Skeletal muscle tissue (tissue), 4 donors: ENCODE data around the gene ALG11. TPM values are rescaled to one million over a fixed set of nuclear protein-coding genes. Genes with fewer than 3 reads are reported as not detected.
A peak's percentile ranks its signal among the peaks of the same experiment; 100 is the strongest.
"Not testable (repeated sequence)": the region's sequence is repeated elsewhere in the genome, so short reads cannot be mapped to it uniquely, and the experiment has no call there.

ENCODE experiments used
- H3K27ac ChIP-seq: one replicate; pipeline ENCODE4 v1.7.0; 2013; ENCODE audit warnings: mild to moderate bottlenecking, low read depth, low read length, inconsistent platforms
- H3K27me3 ChIP-seq, 3 donors: one replicate each; pipeline ENCODE4 v1.7.0; 2013; ENCODE audit warnings: low read length in 3 of 3; ENCODE audit not compliant: control insufficient read depth in 3 of 3, insufficient read depth in 3 of 3
- H3K36me3 ChIP-seq, 3 donors: one replicate each; pipeline ENCODE4 v1.7.0; 2013; ENCODE audit warnings: low read length in 3 of 3; ENCODE audit not compliant: control insufficient read depth in 3 of 3, insufficient read depth in 3 of 3
- H3K4me1 ChIP-seq, 3 donors: one replicate each; pipeline ENCODE4 v1.7.0; 2013; ENCODE audit warnings: low read length in 3 of 3, mild to moderate bottlenecking in 3 of 3; ENCODE audit not compliant: control insufficient read depth in 3 of 3, insufficient read depth in 3 of 3
- H3K4me3 ChIP-seq, 3 donors: one replicate each; pipeline ENCODE4 v1.7.0; 2013; ENCODE audit warnings: low read length in 3 of 3
- H3K9ac ChIP-seq, 3 donors: one replicate each; pipeline ENCODE4 v1.7.0; 2013; ENCODE audit warnings: low read length in 3 of 3, mild to moderate bottlenecking in 3 of 3, moderate library complexity in 2 of 3, low read depth in 1 of 3
- H3K9me3 ChIP-seq, 3 donors: one replicate each; pipeline ENCODE4 v1.7.0; 2013; ENCODE audit warnings: low read length in 3 of 3; ENCODE audit not compliant: control insufficient read depth in 3 of 3
- total RNA-seq: library from RNA; depleted of rRNA; stranded (reverse); fragments of >200 nt; gene quantifications from one replicate; pipeline ENCODE4 v1.2.3, GENCODE V29; 2014
- donor health status: Osteomylitis.

The ALG11 gene
- total RNA-seq, 1 donor from 2014 or later: 25.1 TPM

DNA sequence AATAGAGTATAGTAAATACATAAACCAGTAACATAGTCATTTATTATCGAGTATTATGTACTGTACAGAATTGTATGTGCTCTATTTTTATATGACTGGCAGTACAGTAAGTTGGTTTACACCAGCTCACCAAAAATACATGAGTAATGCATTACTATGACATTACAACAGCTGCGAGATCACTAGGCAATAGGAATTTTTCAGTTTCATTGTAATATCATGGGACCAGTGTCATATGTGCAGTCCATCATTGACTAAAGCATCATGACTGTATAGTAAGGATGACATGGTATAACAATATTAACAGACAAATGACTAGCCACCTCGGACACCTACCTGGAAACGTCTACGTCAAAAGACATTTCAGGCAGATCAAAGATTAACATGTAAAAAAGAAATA lies 34.6 kb upstream of the ALG11 start:
- Histone ChIP-seq H3K9ac (no peak overlapping the region), H3K27me3 (no peaks in the 10 kb centered on the region), H3K4me3 (no peak overlapping the region), H3K9me3 (no peaks in the 10 kb centered on the region), H3K4me1 (no peaks in the 10 kb centered on the region), H3K36me3 (peaks cover 0 to 9% (median 0%) of the 10 kb centered on the region in 3 donors), H3K27ac (no peak overlapping the region)

DNA sequence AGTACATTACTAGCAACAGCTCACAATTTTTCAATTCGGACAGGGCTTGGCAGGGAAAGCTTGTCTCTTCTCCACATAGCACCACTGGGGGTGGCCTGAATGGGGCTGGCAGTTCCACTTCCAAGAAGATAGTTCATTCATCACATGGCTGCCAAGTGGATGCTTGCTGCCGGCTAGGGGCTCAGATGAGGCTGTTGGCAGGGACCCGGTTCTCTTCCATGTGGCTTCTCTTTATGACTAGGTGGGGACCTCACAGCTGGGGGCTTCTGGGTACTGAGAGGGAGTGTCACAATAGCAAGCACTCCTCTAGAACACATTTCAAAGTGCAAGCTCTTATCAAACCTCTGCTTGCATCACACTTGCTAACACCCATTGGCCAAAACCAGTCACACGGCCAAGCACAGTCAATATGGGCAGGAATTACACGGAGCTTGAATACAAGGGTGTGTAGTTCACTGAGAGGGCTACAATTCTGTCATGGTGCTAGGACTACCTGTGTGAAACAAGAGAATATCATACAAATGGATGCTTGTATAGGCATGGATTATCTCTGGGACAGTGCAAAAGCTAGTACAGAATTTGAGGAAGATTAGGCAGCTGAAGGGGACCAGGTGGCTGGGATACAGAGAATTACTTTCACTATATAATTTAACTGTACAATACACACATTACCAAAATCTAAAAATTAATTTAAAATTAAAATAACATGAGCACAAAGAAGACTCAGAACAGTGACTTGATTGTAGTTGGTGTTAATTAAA lies 33.2 kb upstream of the ALG11 start:
- Histone ChIP-seq H3K27me3 (no peaks in the 10 kb centered on the region), H3K9me3 (no peaks in the 10 kb centered on the region), H3K4me1 (no peaks in the 10 kb centered on the region), H3K9ac (no peak overlapping the region), H3K27ac (no peak overlapping the region), H3K36me3 (peaks cover 0 to 7% (median 0%) of the 10 kb centered on the region in 3 donors), H3K4me3 (no peak overlapping the region)

DNA sequence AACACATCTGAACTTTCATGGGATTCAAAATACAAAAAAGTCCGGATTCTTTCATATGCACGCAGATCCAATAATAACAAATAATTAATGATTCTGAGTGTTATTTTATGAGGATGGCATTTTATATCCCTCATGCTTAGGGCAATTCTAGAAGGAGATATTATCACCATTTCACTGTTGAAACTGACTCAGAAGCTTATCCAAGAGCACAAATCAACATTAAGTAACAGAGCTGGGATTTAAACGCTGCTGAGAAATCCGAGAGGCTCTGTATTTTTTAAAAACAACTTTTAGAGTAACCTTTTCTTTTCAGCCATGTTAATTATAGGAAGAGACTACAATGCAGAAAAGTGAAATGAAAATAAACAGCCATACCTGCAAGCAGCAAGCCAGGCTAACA lies 31.3 kb upstream of the ALG11 start:
- Histone ChIP-seq H3K9ac (no peak overlapping the region), H3K36me3 (no peaks in the 10 kb centered on the region), H3K9me3 (no peaks in the 10 kb centered on the region), H3K4me1 (no peaks in the 10 kb centered on the region), H3K27me3 (no peaks in the 10 kb centered on the region), H3K4me3 (no peak overlapping the region), H3K27ac (no peak overlapping the region)

DNA sequence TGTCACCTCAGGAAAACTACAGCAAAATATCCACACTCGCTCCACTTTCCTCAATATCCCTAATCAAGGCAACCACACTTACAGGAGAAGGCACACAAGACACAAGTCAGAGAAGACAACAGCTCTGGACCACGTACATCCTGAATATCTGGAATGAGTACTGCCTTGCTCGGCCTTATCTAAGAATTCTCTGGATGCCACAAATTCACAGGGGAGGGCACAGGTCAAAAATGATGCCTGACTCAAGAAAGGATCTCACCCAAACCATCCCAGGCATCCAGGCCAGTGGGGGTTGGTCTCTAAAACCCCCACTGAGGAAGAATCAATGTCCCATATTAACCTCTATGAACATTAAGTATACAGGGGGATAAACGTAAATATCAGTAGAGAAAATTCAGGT lies 30.8 kb upstream of the ALG11 start:
- no peaks in the 10 kb centered on the region for H3K36me3 ChIP-seq
- no peak overlapping the region for H3K9ac ChIP-seq
- no peaks in the 10 kb centered on the region for H3K9me3 ChIP-seq
- H3K4me3 ChIP-seq: no peak overlapping the region
- H3K4me1 ChIP-seq: no peaks in the 10 kb centered on the region
- H3K27me3 ChIP-seq: no peaks in the 10 kb centered on the region
- no peak overlapping the region for H3K27ac ChIP-seq

DNA sequence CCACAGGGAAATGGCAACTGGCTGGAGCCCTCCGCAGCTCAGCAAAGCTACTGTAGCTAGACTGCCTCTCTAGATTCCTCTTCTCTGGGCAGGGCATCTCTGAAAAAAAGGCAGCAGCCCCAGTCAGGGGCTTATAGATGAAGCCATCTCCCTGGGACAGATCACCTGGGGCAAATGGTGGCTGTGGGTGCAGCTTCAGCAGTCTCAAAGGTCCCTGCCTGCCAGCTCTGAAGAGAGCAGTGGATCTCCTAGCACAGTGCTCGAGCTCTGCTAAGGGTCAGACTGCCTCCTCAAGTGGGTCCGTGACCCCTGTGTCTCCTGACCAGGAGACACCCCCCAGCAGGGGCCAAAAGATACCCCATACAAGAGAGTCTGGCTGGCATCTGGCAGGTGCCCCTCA lies 28.9 kb upstream of the ALG11 start:
- not testable (repeated sequence) for H3K9ac ChIP-seq, H3K4me1 ChIP-seq, H3K9me3 ChIP-seq, H3K4me3 ChIP-seq, H3K27ac ChIP-seq, H3K27me3 ChIP-seq, H3K36me3 ChIP-seq

DNA sequence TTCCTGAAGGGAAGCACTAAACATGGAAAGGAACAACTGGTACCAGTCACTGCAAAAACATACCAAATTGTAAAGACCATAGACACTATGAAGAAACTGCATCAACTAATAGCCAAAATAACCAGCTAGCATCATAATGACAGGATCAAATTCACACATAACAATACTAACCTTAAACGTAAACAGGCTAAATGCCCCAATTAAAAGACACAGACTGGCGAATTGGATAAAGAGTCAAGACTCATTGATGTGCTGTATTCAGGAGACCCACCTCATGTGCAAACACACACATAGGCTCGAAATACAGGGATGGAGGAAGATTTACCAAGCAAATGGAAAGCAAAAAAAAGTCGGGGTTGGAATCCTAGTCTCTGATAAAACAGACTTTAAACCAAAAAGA lies 27.3 kb upstream of the ALG11 start:
- H3K36me3 ChIP-seq, H3K9ac ChIP-seq, H3K4me3 ChIP-seq, H3K27ac ChIP-seq, H3K27me3 ChIP-seq, H3K4me1 ChIP-seq, H3K9me3 ChIP-seq: not testable (repeated sequence)

DNA sequence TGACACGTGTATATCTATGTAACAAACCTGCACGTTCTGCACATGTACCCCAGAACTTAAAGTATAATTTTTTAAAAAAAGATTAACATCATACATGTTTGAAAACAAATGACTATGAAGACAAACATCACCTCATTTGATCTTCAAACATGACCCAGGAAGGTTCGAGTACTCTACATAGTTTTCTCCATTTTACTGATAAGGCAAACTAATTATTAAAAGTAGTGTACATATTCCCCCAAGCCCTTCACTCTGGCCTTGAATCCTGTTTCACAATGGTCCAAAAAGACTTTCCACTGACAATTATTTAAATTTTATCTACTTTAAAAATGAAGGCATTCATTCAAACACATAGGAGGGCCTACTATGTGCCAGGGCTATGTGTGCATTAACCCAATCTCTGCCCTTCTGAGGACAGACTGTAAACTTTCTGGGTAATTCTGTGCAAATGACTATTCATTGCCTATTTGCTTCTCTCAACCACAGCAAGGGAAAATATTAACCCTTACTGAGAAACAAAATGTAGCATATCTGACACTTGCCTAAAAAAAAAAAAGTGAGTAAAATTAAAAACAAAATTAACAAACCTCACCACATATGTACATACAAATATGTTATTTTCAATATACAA lies 23.1 kb upstream of the ALG11 start:
- Histone ChIP-seq H3K9ac (no peak overlapping the region), H3K27ac (no peak overlapping the region), H3K9me3 (no peaks in the 10 kb centered on the region), H3K4me1 (no peaks in the 10 kb centered on the region), H3K36me3 (no peaks in the 10 kb centered on the region), H3K4me3 (no peak overlapping the region), H3K27me3 (no peaks in the 10 kb centered on the region)

DNA sequence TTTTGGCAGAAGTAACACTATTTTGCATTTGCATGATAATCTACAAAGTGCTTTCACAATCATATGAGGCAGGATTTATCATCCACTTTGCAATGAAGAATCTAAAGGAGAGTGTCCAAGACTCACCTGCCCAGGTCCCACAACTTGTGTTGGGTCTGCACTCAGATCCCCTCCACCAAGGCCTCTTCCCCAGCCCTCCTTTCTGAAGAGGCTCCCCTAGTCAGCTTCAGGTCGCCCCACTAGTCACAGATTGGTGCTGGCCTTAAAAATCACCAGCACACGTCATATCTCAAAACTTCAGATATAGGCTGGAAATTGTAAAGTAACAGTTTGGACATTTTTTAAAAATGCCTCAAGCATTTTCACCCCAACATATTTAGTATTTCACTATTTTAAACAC lies 18.5 kb upstream of the ALG11 start:
- Histone ChIP-seq H3K9ac (no peak overlapping the region), H3K27me3 (no peaks in the 10 kb centered on the region), H3K4me1 (peaks cover 15 to 26% (median 16%) of the 10 kb centered on the region in 3 donors), H3K9me3 (no peaks in the 10 kb centered on the region), H3K4me3 (no peak overlapping the region), H3K36me3 (no peaks in the 10 kb centered on the region), H3K27ac (no peak overlapping the region)

DNA sequence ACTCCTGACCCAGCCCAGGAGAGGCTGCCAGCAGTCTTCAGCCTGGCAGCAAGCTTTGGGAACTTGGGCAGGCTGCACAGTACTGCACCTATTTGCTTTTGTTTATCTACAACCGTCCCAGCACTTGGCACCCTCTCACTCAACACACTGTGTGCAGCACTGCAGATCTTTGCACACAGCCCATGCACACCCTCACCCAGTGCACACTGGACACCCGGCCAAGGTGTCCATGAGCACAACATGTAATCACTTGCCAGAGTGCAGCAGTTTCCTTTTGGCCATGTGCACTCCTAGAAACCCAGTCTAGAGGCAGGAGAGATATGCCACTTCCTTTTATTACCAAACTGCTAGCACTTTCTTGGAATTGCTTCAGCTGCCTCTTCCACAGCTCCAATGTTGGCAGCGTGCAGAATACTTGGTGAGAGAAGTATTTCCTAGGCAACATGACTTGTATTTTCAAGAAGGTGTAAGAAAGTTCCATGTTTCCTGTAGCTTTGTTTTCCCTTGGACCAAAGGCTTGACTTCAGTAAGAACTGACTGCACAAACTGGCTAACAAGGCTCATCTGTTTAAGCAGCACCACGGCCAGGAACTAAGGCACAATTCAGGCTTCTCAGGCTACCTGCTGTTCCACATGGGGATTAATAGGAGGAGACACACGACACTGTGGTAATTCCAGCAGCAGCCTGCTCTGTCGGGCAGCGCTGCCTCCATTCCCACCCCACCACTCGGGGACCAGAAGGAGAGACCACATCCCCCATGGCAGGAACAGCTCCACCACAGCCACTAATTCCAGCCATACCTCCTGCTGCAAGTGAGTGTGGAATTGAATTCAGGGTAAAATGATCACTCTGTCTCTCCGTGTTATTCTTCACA lies 16.3 kb upstream of the ALG11 start:
- Histone ChIP-seq H3K9ac (peak overlapping the region in 1 of 3 donors; percentile 54), H3K36me3 (no peaks in the 10 kb centered on the region), H3K27ac (no peak overlapping the region), H3K27me3 (no peaks in the 10 kb centered on the region), H3K4me3 (peak overlapping the region in 2 of 3 donors; percentile 16 to 25), H3K9me3 (no peaks in the 10 kb centered on the region), H3K4me1 (peaks cover 29 to 42% (median 29%) of the 10 kb centered on the region in 3 donors)

DNA sequence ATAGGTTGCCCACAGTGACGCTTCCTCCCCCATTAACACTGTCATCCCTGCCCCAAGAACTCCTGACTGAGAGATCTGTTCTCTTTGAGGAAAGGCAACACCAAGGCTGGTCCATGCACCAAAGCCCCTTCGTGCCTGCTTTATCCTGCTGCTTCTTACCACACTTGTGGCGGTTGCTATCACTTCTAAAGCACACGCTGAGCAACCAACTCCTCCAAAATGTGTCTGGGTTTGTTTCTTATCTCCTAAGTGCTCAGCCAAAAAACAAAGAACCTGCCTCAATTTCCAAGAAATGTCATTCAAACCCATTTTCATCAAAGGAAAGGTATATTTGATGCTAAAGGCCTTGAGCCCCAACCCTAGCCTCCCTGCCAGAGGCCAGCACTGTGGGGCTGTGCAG lies 15.6 kb upstream of the ALG11 start:
- Histone ChIP-seq H3K27me3 (no peaks in the 10 kb centered on the region), H3K27ac (no peak overlapping the region), H3K9me3 (no peaks in the 10 kb centered on the region), H3K9ac (no peak overlapping the region), H3K4me1 (peaks cover 29 to 42% (median 29%) of the 10 kb centered on the region in 3 donors), H3K36me3 (no peaks in the 10 kb centered on the region), H3K4me3 (peak overlapping the region in 1 of 3 donors; percentile 16)
